WERI-Rb-1 (cell line): ENCODE results near the gene POMT1.

Source experiments
- DNase-seq: peaks from one replicate; pipeline ENCODE4 v3.0.0-alpha.2; 2020
- H3K27ac ChIP-seq: fragments of 250-450 bp; sonication (Bioruptor Pico); 2 replicates; pipeline ENCODE4 v1.5.1; 2020; ENCODE audit warnings: mild to moderate bottlenecking, moderate library complexity
- H3K27me3 ChIP-seq: fragments of 250-450 bp; sonication (Bioruptor Pico); 2 replicates; pipeline ENCODE4 v1.5.1; 2021; ENCODE audit warnings: mild to moderate bottlenecking, low read depth, moderate library complexity; ENCODE audit not compliant: insufficient read depth, severe bottlenecking
- H3K36me3 ChIP-seq: fragments of 250-450 bp; sonication (Bioruptor Pico); 2 replicates; pipeline ENCODE4 v1.5.1; 2020; ENCODE audit warnings: mild to moderate bottlenecking, moderate library complexity
- H3K4me3 ChIP-seq: 2 replicates; pipeline ENCODE4 v1.5.1; 2011; ENCODE audit warnings: low read depth, mild to moderate bottlenecking, control low read depth, low read length
- H3K9me3 ChIP-seq: fragments of 250-450 bp; sonication (Bioruptor Pico); 2 replicates; pipeline ENCODE4 v1.5.1; 2021; ENCODE audit warnings: mild to moderate bottlenecking, moderate library complexity; ENCODE audit not compliant: severe bottlenecking
- CTCF ChIP-seq: IDR thresholded peaks from 2 replicates; pipeline ENCODE4 v1.5.1; 2011; ENCODE audit warnings: low read depth, mild to moderate bottlenecking, control low read depth, inconsistent platforms, low read length

Gene POMT1

DNA sequence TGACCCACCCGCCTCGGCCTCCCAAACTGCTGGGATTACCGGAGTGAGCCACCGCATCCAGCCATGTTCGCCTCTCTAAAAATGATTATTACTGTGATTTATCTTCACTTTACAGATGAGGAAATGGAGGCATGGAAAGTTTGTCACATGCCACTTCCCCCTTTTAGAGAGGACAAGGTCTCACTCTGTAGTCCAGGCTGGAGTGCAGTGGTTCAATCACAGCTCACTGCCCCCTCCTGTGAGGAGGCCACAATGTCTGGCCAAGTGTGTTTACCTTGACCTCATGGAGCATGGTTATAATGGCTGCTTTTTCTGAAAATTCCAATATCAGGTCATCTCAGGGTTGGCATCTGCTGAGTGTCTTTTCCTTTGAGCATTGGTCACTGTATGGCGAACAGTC, 49.3 kb downstream of the POMT1 start:
- DNase-seq, result no peak
- Histone ChIP-seq H3K4me3 (no peak overlapping the region), H3K9me3 (peaks cover 4% of the 10 kb centered on the region), H3K27me3 (no peaks in the 10 kb centered on the region), H3K36me3 (no peaks in the 10 kb centered on the region), H3K27ac (no peak overlapping the region)
- no peak for TF ChIP-seq CTCF

- no peak for TF ChIP-seq CTCF
- H3K27ac ChIP-seq, result no peak overlapping the region
- no peak for DNase-seq
Measured at GRCh38 chr9:131554087-131554842, 51.5 kb downstream of the POMT1 start.

GRCh38 chr9:131554843-131555351, 52.2 kb downstream of the POMT1 start:
- DNase-seq, result no peak
- Histone ChIP-seq H3K4me3 (no peak overlapping the region), H3K27me3 (no peaks in the 10 kb centered on the region), H3K36me3 (no peaks in the 10 kb centered on the region), H3K9me3 (peaks cover 4% of the 10 kb centered on the region), H3K27ac (no peak overlapping the region)
- TF ChIP-seq CTCF, result no peak

More at GRCh38 chr9:131554087-131554842, 51.5 kb downstream of the POMT1 start:
- Histone ChIP-seq H3K27me3 (no peaks in the 10 kb centered on the region), H3K4me3 (no peak overlapping the region), H3K36me3 (no peaks in the 10 kb centered on the region), H3K9me3 (peaks cover 4% of the 10 kb centered on the region)

GRCh38 chr9:131555841-131556673, 53.3 kb downstream of the POMT1 start:
- peaks cover 4% of the 10 kb centered on the region for H3K9me3 ChIP-seq
- H3K27ac ChIP-seq, result no peak overlapping the region
- DNase-seq, result no peak

GRCh38 chr9:131557855-131558548, 55.3 kb downstream of the POMT1 start:
- peak; percentile 28; the same call in 1 of the 2 replicates for TF ChIP-seq CTCF
- Histone ChIP-seq H3K9me3 (peaks cover 4% of the 10 kb centered on the region), H3K36me3 (no peaks in the 10 kb centered on the region), H3K27me3 (no peaks in the 10 kb centered on the region), H3K27ac (no peak overlapping the region), H3K4me3 (no peak overlapping the region)
- DNase-seq, result no peak

More at GRCh38 chr9:131555841-131556673, 53.3 kb downstream of the POMT1 start:
- Histone ChIP-seq H3K27me3 (no peaks in the 10 kb centered on the region), H3K4me3 (no peak overlapping the region), H3K36me3 (no peaks in the 10 kb centered on the region)
- no peak for TF ChIP-seq CTCF
